Measurements from ENCODE around the gene LSM4. TPM values are rescaled to one million over a fixed set of nuclear protein-coding genes. Genes with fewer than 3 reads are reported as not detected.
"Not testable (repeated sequence)": the region's sequence is repeated elsewhere in the genome, so short reads cannot be mapped to it uniquely, and the experiment has no call there.

LSM4 gene
- total RNA-seq, 1 donor from 2014 or later = 94.8 TPM

- intact Hi-C loops (cut with micrococcal nuclease) = no loop called here
- Histone ChIP-seq H3K36me3 (no peaks in the 10 kb centered on the region), H3K27ac (replicated peaks) (no peak overlapping the region), H3K27me3 (ENCODE audit: low read depth) (no peaks in the 10 kb centered on the region), H3K9me3 (replicated peaks) (no peaks in the 10 kb centered on the region), H3K4me1 (peaks cover 20% of the 10 kb centered on the region), H3K4me3 (no peak overlapping the region)
- DNase-seq = no peak
- TF ChIP-seq CTCF (IDR thresholded peaks at IDR 0.05; ENCODE audit: borderline replicate concordance) = no peak
Measured at GRCh38 chr19:18332917-18333530, 10.1 kb upstream of the LSM4 start.

- H3K27ac ChIP-seq (replicated peaks) = no peak overlapping the region
- intact Hi-C loops (cut with micrococcal nuclease) = no loop called here
- no peak for DNase-seq
- no peak overlapping the region for H3K4me3 ChIP-seq
- H3K27me3 ChIP-seq (ENCODE audit: low read depth) = no peaks in the 10 kb centered on the region
- no peak for TF ChIP-seq CTCF (IDR thresholded peaks at IDR 0.05; ENCODE audit: borderline replicate concordance)
- no peaks in the 10 kb centered on the region for H3K9me3 ChIP-seq (replicated peaks)
- peaks cover 15% of the 10 kb centered on the region for H3K4me1 ChIP-seq
- no peaks in the 10 kb centered on the region for H3K36me3 ChIP-seq
Measured at GRCh38 chr19:18330868-18331267, 8.0 kb upstream of the LSM4 start.

- H3K4me1 ChIP-seq = peaks cover 19% of the 10 kb centered on the region
- H3K36me3 ChIP-seq = no peaks in the 10 kb centered on the region
- no peaks in the 10 kb centered on the region for H3K9me3 ChIP-seq (replicated peaks)
- no peaks in the 10 kb centered on the region for H3K27me3 ChIP-seq (ENCODE audit: low read depth)
- TF ChIP-seq CTCF (IDR thresholded peaks at IDR 0.05; ENCODE audit: borderline replicate concordance) = no peak
- H3K27ac ChIP-seq (replicated peaks) = peak overlapping the region; percentile 88
- H3K4me3 ChIP-seq = peak overlapping the region; percentile 61
- intact Hi-C loops (cut with micrococcal nuclease) = no loop called here
- DNase-seq = no peak
Measured at GRCh38 chr19:18329035-18329376, 6.1 kb upstream of the LSM4 start.

- no peaks in the 10 kb centered on the region for H3K27me3 ChIP-seq (ENCODE audit: low read depth)
- peak; percentile 87 for DNase-seq
- H3K4me1 ChIP-seq = peaks cover 25% of the 10 kb centered on the region
- H3K27ac ChIP-seq (replicated peaks) = peak overlapping the region; percentile 88
- H3K4me3 ChIP-seq = peak overlapping the region; percentile 61
- no peaks in the 10 kb centered on the region for H3K9me3 ChIP-seq (replicated peaks)
- peak; percentile 92 for TF ChIP-seq CTCF (IDR thresholded peaks at IDR 0.05; ENCODE audit: borderline replicate concordance)
- intact Hi-C loops (cut with micrococcal nuclease) = no loop called here
- no peaks in the 10 kb centered on the region for H3K36me3 ChIP-seq
Measured at GRCh38 chr19:18328340-18329034, 5.6 kb upstream of the LSM4 start.

- intact Hi-C loops (cut with micrococcal nuclease) = no loop called here
Measured at GRCh38 chr19:18326772-18327171, 3.9 kb upstream of the LSM4 start.

GRCh38 chr19:18324373-18324731 lies 1.5 kb upstream of the LSM4 start:
- H3K4me3 ChIP-seq; H3K36me3 ChIP-seq; intact Hi-C loops (cut with micrococcal nuclease); H3K9me3 ChIP-seq (replicated peaks); H3K27me3 ChIP-seq (ENCODE audit: low read depth); DNase-seq: not testable (repeated sequence)
- Histone ChIP-seq H3K4me1 (peaks cover 61% of the 10 kb centered on the region), H3K27ac (replicated peaks) (peak overlapping the region; percentile 96)

More at GRCh38 chr19:18326772-18327171, 3.9 kb upstream of the LSM4 start:
- H3K27ac ChIP-seq (replicated peaks) = no peak overlapping the region
- no peak for TF ChIP-seq CTCF (IDR thresholded peaks at IDR 0.05; ENCODE audit: borderline replicate concordance)
- DNase-seq = no peak
- H3K4me3 ChIP-seq = no peak overlapping the region
- no peaks in the 10 kb centered on the region for H3K9me3 ChIP-seq (replicated peaks)
- no peaks in the 10 kb centered on the region for H3K27me3 ChIP-seq (ENCODE audit: low read depth)
- peaks cover 39% of the 10 kb centered on the region for H3K4me1 ChIP-seq
- H3K36me3 ChIP-seq = no peaks in the 10 kb centered on the region

Measured in left ventricle myocardium inferior (tissue), 1 donor.